Stimulated activated CD8-positive, alpha-beta memory T cell treated with anti-CD3 and anti-CD28 coated beads, Interleukin-4, amount 100 ng/mL, for 1 hour (primary cell): Measurements from ENCODE around the gene RCAN2.

ENCODE experiments used
- DNase-seq, 2 donors: peaks; one replicate each; pipeline ENCODE4 v3.0.0-alpha.2; 2020; ENCODE audit warnings: low read depth in 2 of 2, low spot score in 1 of 2

Gene RCAN2

GRCh38 chr6:46491201-46491627 lies at the start of gene RCAN2:
Gene RCAN2 (minus strand): TSS chr6:46491449.
- no peak for DNase-seq

GRCh38 chr6:46539866-46540265 lies 48.6 kb upstream of the RCAN2 start:
- DNase-seq, result no peak

DNA sequence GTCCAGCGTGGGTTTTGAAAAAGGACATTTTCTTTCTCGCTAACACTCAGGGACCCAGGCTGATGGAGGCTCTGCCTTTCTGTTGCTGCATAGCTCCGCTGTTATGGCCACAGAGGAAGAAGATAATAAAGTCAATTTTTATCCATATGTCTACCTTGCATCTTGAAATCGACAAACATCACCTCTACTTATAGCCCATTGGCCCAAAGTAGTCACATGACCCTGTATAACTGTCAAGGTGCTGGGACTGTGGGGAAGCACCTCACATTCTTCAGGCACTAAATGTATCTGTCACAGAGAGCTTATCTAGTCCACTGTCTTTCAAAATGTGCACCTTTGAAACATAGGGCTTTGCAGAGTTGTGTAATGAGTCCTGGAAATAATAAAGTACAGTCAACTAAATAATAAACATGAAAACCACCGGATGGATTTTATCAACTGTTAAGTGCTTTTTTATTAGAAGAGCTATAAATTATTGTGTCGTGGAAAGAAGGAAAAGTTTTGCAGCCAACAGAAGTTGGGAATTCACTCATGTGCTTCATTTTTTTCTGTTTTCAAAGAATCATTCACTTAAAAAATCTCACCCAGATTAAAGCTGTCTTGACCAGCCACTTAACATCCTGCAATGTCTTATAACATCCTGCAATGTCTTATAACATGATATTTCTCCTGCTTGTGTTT lies 47.7 kb upstream of the RCAN2 start:
- DNase-seq, result no peak

GRCh38 chr6:46530896-46531295 lies 39.6 kb upstream of the RCAN2 start:
- no peak for DNase-seq

- no peak for DNase-seq
Measured at GRCh38 chr6:46528961-46529750, 37.9 kb upstream of the RCAN2 start.

DNA sequence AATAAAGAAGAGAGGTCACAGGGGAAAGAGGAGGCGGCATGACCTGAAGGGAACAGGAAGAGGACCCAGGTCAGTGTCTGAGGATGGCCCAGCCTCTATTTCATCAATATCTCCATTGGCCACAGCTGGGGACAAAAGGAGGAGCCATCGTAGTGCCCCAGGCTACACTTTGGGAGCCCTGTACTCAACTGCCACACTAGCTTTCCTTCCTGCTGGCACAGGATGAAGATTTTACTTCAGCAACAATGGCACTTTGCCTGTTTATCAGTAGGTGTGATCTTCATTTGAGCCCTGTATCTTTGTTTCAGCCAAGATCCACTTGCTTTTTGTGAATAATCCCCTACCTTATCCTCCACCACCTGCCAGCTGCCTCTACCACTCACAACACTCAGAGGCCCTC lies 35.4 kb upstream of the RCAN2 start:
- DNase-seq, result no peak

DNA sequence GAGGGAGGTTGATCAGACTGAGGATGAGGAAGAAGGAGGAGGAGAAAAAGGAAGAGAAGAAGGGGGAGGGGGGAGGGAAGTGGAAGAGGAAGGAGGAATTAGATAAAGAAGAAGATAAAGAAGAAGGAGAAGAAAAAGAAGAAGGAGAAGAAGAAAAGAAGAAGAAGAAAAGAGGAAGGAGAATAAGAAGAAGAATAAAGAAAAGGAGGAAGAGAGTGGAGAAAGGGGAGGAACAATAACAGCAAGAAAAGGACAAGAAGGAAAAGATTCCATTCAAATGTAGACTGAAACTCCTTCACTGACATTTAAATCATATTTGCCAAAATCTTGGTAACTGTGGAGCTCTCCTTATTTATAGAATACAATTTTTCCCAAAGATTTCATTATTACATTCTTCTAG lies 34.3 kb upstream of the RCAN2 start:
- DNase-seq, result no peak

DNA sequence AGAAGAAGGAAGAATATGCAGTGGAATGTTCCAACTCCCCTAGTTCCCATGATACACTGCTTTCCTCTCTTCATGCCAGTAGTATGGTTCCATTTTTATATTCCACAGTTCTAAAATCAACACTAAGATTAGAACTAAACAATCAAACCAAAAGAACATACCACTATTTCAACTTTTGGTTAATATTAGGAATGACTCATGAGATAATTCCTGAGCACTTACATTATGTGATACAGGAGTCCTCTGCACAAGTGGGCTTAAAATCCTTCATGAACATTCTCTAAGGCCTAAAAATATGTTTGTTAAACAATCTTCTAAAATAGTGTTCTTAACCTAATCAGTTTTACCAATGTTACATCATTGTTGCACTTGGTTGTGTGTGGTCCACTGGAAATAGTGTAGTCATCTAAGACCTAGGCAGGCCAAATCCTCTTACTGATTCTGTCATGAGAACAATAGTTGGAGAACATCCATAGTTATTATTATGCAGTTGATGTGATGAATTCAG lies 30.3 kb upstream of the RCAN2 start:
- DNase-seq, result no peak

- DNase-seq, result no peak
Measured at GRCh38 chr6:46517202-46517601, 26.0 kb upstream of the RCAN2 start.

- no peak for DNase-seq
Measured at GRCh38 chr6:46513533-46513932, 22.3 kb upstream of the RCAN2 start.

GRCh38 chr6:46511320-46511719 lies 20.1 kb upstream of the RCAN2 start:
- no peak for DNase-seq

DNA sequence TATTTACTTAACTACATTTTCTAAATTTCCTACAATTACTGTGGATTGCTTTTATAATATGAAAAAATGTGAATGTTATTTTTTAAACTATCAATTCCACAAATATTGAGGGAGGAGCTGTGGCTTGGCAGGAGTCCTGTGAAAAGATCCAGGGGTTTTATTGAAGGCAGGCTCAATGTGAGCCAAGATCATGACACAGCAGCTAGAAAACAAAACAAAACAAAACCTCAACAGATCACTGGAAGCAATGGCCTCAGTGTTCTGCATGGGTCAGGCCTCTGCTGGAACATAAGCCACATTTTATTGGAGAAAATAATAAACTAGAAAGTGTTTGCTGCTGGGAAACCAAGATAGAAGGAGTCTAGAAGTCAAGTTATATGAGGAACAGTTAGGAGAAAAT lies 19.4 kb upstream of the RCAN2 start:
- DNase-seq, result no peak

GRCh38 chr6:46509981-46510510 lies 18.8 kb upstream of the RCAN2 start:
- no peak for DNase-seq

- DNase-seq, result no peak
Measured at GRCh38 chr6:46509063-46509462, 17.8 kb upstream of the RCAN2 start.

DNA sequence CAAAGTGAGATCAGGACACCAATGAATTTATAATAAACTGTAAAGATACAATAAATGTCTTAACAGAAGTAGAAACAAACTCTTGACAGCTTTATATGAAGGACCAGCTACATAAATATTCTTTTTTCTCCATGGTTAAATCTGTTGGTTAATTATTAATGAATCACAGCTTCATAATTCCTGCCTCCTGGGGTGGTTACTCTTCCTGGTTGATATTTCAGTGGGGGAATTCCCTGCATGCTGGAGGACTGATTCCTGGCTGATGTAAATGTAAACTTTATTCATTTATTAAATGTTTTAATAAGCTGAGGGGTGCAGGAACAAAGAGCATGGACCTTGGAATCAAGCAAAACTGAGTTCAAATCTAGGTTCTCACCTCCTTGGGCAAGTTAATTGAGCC lies 16.2 kb upstream of the RCAN2 start:
- DNase-seq, result no peak

- DNase-seq, result no peak
Measured at GRCh38 chr6:46505693-46506512, 14.7 kb upstream of the RCAN2 start.

GRCh38 chr6:46504242-46504641 lies 13.0 kb upstream of the RCAN2 start:
- DNase-seq, result no peak

DNA sequence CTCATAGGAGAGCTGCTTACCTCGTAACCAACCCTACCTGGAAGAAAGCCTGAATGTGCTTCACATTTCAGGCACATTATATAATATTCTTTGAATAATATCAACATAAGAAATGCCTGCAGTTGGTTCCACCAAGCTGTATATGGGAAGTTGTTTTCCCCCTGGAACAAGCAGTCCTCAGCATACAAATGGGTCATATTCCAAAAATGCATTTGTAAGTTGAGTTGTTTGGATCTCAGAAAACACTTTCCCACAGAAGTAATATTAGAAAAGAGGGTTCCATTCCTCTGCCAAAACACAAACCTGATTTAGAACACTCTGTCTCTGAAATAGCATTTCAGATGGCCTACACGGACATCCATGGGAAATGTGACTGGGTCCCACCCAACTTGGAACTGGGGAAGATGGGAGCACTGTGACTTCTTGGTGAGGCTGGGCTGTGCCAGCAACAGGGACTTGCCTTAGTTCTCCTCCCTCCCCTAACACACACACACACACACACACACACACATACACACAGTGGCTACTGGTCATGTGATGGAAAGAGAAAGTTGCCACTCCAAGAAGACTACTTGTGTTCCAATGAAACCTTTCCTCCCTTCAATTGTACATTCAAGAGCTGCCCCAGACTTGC lies 11.4 kb upstream of the RCAN2 start:
- DNase-seq, result no peak

- no peak for DNase-seq
Measured at GRCh38 chr6:46501136-46502089, 10.2 kb upstream of the RCAN2 start.

GRCh38 chr6:46500382-46500781 lies 9.1 kb upstream of the RCAN2 start:
- DNase-seq, result no peak
